ENCODE data around the gene PPARGC1A. TPM values are rescaled to one million over a fixed set of nuclear protein-coding genes. Genes with fewer than 3 reads are reported as not detected.

The PPARGC1A gene
- total and polyA plus RNA-seq, 2 donors (not counting 3 experiments of a cell fraction or from before 2014, with no cell fraction given), result not detected

DNA sequence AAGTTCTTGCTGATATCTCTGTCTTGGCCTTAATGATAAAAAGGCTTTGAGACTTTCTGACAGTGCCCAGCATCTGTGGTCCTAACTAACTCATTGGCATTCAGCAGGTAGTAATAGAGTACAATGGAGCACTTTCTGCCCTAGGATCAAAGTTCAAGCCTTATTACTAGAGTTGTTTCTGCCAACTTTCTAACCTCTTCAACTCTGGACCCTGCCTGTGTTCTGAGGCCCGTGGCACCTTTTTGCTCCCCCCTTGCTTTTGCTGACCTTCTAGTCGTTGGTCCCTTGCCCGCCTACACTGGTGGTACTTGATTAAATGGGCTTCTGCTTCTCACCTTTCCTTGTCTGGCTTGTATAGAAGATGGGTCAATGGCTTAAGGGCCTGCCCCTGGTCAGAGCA is 126.3 kb downstream of the PPARGC1A start:
- Histone ChIP-seq H3K9me1 (replicated peaks; ENCODE audit: control insufficient read depth, extremely low read depth, insufficient read depth, low read length) (no peaks in the 10 kb centered on the region), H3K4me2 (ENCODE audit: insufficient read depth, low read length) (no peak overlapping the region), H3K4me1 (ENCODE audit: control insufficient read depth, extremely low read depth, insufficient read depth, low read length) (no peaks in the 10 kb centered on the region), H2AFZ (ENCODE audit: low read depth, low read length) (no peak overlapping the region), H3K27me3 (ENCODE audit: control insufficient read depth in 2 of 2, insufficient read depth in 2 of 2, low read length in 2 of 2) (no peaks in the 10 kb centered on the region), H3K79me2 (ENCODE audit: control insufficient read depth, insufficient read depth, low read length) (no peaks in the 10 kb centered on the region), H3K4me3 (replicated peaks in 1 of 3; ENCODE audit: insufficient read depth in 1 of 3, low read depth in 1 of 3, low read length in 3 of 3) (no peak overlapping the region), H3K9ac (replicated peaks; ENCODE audit: extremely low read depth, insufficient read depth, low read length) (no peak overlapping the region), H3K27ac (ENCODE audit: insufficient read depth, low read depth, low read length) (no peak overlapping the region), H3K9me3 (replicated peaks; ENCODE audit: control insufficient read depth, insufficient read depth, low read length) (peaks cover 2% of the 10 kb centered on the region), H4K20me1 (replicated peaks; ENCODE audit: control insufficient read depth, extremely low read depth, insufficient read depth, low read length) (no peaks in the 10 kb centered on the region), H3K36me3 (ENCODE audit: control insufficient read depth in 2 of 2, extremely low read depth in 1 of 2, insufficient read depth in 2 of 2, low read length in 2 of 2) (no peaks in the 10 kb centered on the region)
- intact Hi-C loops (cut with micrococcal nuclease) (no loop called here), dilution Hi-C loops (cut with MboI; ENCODE audit: extremely low pct_ligation_motif_present, low sequenced_read_pairs) (no loop called here)
- TF ChIP-seq MYC (IDR thresholded peaks at IDR 0.05; ENCODE audit: low read depth, low read length) (no peak), FOS (IDR thresholded peaks at IDR 0.05; ENCODE audit: borderline replicate concordance, insufficient read depth, low read length) (no peak), POLR2AphosphoS5 (IDR thresholded peaks at IDR 0.05; ENCODE audit: insufficient read depth, low read depth, low read length) (no peak), GATA2 (IDR thresholded peaks at IDR 0.05; ENCODE audit: insufficient read depth, insufficient read length, low read depth, low read length) (no peak), JUN (IDR thresholded peaks at IDR 0.05; ENCODE audit: borderline replicate concordance, insufficient read depth, insufficient read length, low read depth) (no peak), POLR2A (IDR thresholded peaks at IDR 0.05; ENCODE audit: low read depth, low read length) (no peak), EZH2 (IDR thresholded peaks at IDR 0.05; ENCODE audit: borderline replicate concordance, low read depth, low read length, severe bottlenecking) (no peak)
- TF ChIP-seq, protein P1, sequence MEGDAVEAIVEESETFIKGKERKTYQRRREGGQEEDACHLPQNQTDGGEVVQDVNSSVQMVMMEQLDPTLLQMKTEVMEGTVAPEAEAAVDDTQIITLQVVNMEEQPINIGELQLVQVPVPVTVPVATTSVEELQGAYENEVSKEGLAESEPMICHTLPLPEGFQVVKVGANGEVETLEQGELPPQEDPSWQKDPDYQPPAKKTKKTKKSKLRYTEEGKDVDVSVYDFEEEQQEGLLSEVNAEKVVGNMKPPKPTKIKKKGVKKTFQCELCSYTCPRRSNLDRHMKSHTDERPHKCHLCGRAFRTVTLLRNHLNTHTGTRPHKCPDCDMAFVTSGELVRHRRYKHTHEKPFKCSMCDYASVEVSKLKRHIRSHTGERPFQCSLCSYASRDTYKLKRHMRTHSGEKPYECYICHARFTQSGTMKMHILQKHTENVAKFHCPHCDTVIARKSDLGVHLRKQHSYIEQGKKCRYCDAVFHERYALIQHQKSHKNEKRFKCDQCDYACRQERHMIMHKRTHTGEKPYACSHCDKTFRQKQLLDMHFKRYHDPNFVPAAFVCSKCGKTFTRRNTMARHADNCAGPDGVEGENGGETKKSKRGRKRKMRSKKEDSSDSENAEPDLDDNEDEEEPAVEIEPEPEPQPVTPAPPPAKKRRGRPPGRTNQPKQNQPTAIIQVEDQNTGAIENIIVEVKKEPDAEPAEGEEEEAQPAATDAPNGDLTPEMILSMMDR (IDR thresholded peaks at IDR 0.05; ENCODE audit: extremely low read depth in 1 of 2, insufficient read depth in 1 of 2, low read depth in 1 of 2, low read length in 2 of 2), result no peak
- TF ChIP-seq, protein P2, sequence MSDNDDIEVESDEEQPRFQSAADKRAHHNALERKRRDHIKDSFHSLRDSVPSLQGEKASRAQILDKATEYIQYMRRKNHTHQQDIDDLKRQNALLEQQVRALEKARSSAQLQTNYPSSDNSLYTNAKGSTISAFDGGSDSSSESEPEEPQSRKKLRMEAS (IDR thresholded peaks at IDR 0.05; ENCODE audit: insufficient read depth, insufficient read length), result no peak
- DNase-seq (ENCODE audit: low read depth, low spot score), result no peak
- POLR2A ChIA-PET, result no interaction called here
- BruUV-seq (replicated peaks), result no TSS peak
- FAIRE-seq, result no peak
- CTCF ChIA-PET, result no interaction called here
